HG03558 (cell line): Measurements from ENCODE around the gene NUDCD3.

Experiments used
- ATAC-seq: cut with Tn5 transposase; IDR thresholded peaks from one replicate; pipeline ENCODE4 v1.9.1; 2021; ENCODE audit warnings: moderate number of reproducible peaks; ENCODE audit not compliant: unreplicated experiment; ENCODE audit errors: extremely low read depth

NUDCD3 gene

DNA sequence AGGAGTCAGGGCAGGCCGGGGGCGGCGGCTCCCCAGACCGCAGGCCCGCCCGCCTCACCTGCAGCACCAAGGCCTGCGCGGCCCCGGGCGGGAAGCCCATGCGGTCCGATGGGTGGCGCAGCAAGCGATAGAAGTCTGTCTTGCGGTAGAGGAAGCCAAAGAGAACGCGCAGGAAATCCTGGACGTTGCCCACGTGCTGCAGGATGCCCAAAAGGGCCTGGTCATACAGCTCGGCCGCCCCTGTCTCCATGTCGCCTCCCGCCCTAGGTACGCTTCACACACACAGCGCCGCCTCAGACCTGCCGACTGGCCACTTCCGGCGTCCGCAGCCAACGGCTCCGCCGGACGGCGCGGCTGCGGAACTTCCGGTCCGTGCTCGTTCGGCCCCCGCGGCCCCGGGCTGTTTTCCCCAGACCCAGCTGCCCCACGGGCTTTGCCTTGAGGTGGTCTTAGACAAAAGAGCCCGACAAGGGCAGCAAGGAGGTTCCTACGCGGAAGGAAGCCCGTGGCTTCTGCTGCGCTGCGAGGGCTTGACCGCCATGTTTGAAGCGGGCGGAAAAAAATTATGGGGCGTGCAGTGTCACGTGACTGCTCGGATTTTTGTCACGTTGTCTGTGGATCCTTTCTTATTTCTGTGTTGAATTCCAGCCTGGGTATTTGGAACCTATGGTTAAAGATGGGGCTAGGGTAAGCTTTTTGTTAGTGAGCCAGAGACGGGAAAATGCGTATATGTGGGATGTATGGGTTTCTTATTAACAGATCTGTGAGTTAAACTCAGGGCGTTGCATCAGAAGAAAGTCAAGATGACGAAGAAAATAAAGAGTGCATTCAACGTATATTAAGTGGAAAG is at the start of gene NUDCD3:
NUDCD3 (minus strand) TSS at position 308 of the 850 bp plus-strand sequence; CDS start at position 250, 58 bp downstream.
- peak; percentile 87 for ATAC-seq

DNA sequence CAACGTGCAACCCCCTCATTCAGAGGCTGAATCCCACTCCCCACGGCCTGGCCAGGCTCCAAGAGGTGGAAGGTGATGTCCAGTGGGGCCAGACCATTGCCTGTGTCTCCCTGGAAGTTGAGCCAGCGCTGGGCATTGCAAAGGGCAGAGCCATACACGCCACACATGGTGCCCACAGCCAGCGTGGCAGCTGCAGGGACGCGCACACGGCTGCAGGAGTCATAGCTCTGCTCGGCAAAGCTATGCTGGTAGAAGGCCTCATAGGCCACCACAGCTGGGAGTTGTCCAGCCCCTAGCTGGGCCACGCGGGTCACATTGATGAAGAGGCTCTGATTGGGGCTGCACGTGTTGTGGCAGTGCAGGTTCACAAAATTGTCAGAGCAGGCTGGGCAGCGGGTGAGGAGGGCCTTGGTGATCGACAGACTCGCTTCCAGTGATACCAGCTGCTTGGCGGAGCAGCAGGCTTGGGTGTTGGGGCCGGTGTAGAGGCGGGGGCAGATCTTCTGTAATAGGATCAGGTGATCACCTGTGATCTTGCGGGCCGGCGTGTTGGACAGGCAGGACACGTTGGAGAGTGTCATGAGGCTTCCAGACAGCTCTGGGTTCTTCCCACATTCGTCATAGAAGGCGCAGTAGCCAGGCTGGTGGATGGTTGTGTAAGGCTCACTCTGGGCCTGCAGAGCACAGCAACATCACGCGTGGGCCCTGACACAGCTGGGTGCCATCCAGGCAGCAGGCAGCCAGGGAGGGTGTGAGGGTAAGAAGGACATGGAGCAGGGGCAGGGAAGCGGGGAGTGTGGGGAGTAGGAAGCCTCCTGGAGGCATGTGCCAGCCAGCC is 49.4 kb upstream of the NUDCD3 start:
- ATAC-seq, result no peak

DNA sequence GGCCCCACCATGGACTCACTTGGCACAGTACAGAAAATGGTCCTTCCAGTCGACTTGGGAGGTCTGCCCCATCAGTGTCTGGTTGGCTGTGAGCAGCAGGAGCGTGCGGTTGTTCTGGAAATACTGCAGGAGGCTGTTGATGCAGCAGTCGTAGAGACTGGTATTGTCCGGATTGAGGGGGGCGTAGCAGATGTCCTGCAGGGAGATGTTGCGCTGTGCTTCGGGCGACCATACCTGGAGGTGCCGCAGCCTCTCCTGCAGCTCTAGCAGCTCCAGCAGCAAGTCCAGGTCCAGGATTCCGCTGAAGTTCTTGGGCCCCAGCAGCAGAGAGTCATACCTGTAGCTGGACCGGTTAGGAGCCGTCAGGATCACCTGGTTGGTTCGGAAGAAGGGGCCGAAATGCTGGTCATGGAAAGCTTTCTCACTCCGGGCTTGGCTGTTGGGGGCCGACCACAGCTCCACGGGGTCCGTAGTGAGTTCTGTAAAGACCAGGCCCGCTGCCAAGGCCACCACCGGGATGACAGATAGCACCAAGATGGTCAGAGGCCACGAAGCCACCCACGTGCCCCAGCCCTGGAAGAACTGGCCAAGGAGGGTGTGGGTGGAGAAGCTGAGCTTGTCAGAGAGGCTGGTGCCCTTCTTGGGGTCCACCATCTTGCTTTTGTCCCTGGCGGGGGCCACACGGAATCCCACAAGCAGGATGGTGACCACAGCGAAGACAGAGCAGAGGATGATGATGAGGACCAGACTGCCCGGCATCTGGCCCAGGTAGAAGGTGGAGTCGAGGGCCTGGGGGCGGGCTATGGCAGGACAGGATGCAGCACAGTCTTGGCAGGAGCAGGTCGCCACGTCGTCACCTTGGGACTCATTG is 48.6 kb upstream of the NUDCD3 start:
- no peak for ATAC-seq

DNA sequence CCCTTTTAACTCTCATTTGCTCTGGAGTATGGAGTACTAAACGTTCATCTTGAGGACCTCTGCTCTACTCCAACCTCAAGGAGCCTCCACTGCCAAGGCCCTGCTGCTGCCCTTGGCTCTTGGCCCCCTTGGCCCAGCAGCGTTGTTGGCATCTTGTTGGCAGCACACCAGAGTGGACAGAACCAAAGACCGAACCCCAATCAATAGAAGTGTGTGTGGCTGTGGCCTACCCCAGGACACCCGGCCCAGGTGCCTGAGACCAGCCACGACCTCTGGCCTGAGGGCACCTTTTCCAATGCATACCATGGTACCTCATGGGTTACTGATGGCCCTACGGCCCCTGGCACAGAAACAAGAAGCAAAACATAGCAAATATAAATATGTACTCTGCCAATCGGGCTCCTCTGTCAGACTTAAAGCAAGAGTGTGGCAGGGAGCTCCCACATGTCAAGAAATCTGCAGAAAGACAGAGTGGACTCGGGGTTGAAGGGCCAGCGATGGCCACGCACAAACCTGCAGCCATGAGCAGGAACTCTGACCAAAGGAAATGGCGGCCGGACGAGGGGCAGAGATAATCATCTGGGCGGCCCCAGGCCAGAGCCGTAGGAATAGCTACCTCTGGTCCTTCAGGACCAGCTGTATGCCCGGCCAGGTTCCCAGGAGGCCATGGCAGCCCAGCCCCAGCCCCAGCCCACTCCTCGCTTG is 47.8 kb upstream of the NUDCD3 start:
- no peak for ATAC-seq

DNA sequence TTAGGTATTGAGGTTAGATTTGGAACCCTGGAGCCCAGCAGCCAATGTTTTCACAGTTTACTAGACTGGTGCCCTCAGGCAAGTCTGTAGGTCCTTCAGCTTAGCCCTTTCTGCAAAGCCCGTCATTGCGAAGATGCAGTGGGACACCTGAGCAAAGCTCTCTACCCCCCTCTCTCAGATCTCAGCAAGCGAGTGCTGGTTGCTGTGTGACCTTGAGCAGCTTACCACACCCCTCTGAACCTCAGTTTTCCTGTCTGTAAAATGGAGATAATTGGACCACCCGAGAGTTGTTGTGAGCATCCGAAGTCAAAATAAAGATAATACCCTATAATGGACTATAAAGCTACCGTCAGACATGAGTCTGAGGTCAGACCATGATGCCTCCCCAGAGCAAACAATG is 47.0 kb upstream of the NUDCD3 start:
- no peak for ATAC-seq

DNA sequence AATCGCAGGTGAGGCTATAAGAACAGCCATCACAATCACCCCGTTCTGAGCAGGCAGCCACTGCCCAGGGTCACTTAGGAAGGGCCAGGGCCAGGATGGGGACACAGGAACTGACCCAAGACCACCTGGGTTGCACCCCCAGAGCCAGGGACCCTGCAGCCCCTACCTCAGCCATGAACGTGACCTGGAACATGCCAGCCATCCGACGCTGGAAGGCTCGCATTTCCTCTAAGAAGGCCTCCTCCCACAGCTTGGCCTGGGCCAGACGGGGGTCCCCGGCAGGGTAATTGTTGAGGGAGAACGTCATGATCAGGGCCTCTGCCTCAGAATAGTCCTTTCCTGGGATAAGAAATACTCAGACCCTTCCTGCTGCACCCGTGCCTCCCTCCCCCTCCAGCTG is 45.6 kb upstream of the NUDCD3 start:
- ATAC-seq, result no peak

DNA sequence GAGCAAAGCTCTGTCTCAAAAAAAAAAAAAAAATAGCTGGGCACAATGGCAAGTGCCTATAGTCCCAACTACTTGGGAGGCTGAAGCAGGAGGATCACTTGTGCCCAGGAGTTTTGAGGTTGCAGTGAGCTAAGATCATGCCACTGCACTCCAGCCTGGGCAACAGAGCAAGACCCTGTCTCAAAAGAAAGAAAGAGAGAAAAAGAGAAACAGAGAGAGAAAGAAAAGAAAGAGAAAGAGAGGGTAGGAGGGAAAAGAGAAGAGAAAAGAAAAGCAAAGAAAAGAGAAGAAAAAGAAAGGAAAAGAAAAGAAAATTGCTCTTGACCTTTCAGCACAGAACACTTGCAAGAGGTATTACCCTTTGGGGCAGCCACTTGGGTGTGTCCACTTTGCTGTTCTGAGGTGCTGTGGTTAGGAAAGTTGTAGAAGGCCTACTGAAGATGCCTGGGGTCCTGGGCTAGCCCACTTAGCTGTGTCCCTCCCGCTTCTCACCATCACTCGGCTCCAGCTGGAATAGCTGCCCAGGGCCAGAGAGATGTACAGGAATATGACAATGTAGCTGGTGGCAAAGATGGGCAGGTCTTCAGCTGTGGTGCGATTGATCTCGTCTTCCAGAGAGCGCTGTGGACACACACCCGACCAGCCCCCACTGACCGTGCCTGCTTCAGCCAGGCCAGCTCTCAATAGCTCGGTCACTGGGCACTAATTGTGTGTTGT is 45.0 kb upstream of the NUDCD3 start:
- ATAC-seq, result no peak

DNA sequence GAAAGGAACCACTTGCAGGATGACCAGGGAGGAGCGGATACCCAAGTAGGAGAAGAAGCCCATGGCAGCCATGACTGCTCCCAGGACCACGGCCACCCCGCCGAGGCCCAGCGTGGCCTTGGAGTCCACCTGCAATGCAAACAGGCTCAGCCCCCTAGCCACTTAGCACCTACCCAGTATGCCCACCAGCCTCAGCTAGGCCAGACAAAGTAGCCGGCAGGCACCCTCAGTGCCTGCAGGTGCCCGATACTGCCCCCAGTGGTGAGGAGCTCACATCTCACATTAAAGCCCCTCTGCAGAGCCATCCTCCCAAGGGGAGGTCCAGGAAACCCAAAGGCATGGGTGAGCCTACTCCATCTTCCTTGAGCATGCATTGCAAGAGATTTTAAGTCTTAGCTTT is 44.0 kb upstream of the NUDCD3 start:
- ATAC-seq, result no peak

DNA sequence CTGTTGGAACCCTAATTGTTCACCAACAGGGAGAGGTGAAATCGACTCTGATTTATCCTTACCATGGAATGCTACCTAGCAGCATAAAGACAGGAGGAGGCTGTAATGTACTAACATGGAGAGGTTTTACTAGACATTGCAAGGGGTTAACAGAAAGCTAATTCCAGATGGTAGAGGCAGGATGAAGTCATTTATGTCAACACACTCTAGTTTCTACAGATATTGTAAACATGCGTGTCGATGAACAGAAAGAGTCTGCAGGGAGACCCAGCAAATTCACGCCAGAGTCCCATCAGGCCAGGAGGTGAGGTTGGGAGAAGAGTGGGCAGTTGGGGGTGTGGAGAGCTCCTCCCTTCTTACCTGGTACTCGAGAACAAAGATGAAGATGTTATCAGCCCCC is 43.6 kb upstream of the NUDCD3 start:
- no peak for ATAC-seq

DNA sequence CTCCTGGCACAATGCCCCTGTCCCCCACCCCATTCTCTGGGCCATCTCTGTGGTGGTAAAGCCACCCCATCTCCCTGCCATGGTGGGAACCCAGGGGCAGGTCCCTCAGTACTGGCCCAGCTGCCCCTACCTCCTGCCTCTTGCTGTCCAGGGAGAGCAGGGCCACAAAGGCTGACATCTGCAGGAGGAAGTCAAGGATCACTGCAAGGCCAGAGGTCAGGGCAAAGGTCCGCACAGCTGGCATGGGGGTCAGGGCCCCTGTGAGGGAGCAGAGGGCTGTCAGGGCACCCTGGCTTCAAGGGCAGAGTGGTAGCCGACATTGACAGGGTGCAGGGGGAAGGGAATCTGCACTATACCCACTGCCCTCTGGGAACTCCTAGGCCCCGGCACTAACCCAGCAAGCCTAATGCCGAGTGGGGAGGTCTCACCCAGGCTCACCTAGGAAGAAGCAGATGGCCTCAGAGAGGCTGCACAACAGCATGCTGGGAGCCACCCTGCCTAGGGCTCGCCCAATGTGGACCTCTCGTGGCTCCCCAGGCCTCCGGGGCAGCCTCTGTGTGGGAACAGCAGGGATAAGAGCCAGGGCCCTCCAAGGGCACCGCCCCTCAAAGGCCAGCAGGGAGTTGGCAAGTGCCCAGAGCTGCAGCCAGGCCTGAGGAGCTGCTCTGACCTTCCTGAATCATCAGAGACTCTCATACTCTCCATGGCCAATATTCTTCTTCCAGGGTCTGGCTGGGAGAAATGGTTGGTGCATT is 43.0 kb upstream of the NUDCD3 start:
- no peak for ATAC-seq

DNA sequence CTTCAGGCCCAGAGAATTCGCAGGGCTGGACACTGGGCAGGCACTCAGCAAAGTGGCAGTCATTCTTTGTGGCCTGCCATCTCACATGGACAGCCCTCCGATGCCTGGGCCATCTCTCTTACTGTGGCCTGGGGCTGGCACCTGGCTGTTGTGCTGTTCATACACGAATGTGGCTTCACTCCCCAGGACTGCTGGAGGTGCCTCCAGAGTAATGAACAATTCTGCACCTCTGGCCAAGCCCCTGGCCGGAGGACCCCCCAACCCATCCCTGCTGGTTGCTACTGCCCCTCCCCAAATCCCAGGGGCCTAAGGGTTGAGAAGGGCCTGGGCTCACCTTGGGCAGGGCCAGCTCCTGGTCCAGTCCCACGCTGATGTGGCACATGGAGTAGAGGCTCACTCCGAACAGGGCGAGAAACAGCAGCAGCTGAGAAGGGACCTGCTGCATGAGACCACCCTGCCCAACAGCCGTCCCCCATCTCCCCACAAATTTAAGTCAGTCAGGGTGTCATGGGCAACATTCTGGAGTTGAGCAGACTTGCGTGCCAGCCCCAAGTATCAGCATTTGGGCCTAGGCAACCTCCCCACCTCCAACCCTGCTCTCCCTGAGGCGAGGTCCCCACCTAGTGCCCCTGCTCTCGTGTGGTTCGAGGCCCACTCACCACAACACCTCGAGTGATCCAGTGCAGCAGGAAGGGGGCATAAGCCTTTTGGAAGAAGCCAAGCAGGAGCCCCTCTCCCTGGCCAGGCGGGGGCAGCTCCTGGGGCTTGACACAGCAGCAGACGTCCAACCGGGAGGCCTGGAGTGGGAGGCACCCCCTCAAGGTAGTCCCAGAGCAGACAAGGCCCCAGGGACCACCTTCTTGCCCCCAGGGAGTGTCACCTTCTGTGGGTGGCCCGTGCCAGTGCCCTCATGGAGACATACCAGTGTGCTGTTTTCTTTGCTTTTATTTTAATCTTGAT is 41.2 kb upstream of the NUDCD3 start:
- ATAC-seq, result no peak

DNA sequence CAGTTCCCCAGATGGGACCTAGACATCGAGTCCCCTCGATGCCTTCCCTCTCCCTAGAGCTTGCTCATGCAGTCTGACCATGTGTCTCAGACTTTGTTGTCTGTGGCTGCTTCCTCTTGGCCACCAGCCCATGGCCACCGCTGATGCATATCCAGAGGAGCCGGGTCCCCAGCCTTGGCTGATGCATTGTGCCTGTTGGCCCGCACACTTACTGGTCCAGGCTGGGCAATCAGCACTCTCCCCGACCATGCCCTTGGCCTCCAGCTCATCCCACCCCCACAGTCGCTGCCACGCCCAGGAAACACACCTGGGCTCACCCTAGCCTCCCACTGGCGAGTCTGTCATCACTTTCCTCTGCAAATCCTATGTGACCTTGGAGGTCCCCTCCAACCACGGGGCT is 40.5 kb upstream of the NUDCD3 start:
- ATAC-seq, result no peak

DNA sequence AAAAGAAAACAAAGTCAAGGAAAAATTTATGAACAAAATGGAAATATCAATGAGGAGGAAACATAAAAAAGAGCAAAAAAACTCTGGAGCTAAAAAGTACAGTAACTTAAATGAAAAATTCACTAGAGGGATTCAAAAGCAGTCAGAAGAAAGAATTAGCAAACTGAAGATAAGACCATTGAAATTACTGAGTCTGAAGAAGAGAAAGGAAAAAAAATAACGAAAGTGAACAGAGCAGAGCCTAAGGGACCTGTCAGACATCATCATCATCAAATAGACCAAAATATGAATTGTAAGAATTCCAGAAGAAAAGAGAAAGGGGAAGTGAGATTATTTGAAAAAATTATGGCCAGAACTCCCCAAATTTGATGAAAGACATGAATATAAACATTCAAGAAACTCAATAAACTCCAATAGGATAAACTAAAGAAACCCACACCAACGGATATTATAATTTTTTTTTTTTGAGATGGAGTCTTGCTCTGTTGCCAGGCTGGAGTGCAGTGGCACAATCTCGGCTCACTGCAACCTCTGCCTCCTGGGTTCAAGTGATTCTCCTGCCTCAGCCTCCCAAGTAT is 34.4 kb upstream of the NUDCD3 start:
- ATAC-seq, result no peak

DNA sequence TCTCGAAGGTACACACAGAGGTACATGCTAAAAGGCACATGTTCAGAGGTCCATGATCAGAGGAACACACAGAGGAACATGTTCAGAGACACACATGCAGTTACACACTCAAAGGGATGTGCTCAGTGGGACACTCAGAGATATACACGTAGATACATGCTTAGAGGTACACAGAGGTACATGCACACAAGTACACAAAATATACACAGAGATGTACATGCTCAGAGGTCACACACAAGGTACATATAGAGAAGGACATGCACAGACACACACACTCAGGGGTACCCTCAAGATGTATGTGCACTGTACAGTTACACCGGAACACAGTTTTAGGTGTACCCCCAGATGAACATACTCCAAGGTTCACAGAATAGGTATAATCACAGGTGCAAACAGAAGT is 31.9 kb upstream of the NUDCD3 start:
- no peak for ATAC-seq

DNA sequence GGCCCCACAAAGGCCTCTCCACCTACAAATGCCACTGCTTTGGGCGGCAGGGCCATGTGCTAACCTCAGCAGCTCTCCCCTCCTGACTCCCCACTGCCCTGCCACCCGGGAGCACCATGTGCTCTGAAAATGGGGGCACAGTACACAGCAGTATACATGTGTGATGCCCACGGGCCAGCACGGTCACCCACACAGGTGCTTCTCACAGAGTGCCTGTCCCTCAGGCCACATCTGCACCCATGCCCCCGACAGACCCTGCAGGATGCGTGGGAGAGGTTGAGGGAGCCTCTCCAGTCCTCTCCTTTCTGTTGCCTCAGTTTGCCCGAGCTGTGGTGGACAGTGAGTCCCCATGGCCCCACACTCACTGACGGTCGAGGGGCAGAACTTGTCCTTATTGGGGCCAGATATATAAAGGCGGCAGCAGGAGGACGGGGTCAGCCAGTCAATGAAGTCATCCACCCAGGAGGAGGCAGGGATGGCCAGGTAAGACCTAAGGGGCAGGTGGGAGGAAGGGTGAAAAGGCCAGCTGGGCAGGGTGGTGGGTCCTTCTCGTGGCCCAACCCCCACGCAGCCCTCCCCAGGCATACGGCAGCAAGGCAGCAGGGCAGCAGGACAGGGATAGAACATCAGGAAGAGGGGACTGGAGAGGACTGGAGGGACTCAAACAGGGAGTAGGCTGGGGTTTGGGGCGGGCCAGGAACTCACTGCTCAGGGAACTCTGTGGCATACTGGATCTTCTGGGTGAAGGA is 31.1 kb upstream of the NUDCD3 start:
- no peak for ATAC-seq

DNA sequence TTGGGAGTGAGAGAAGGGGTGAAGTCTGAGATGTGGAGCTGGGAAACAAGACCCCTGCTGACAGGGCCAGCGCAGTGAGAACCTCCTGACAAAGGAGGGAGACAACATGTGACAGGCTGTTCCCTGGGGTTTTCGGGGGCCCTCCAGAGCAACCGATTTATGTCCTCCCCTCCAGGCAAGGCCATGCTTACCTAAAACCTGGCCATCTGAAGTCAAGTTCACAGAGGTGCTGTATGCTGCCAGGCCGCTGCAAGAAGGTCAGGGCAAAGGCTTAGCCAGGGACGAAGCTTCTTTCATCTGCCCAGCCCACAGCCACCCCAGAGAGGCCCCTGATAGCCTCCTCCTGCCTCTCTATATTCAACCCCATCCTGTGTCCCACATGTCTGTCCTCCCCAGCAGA is 30.1 kb upstream of the NUDCD3 start:
- ATAC-seq, result no peak
